Thyroid gland (tissue), 4 donors: ENCODE results near the gene LINC01488.

Experiments
- CTCF ChIP-seq, 6 experiments: fragments of 200-600 bp in 3 of 6; fragments of 450-650 bp in 3 of 6; sonication (generic) in 3 of 6; IDR thresholded peaks; one replicate each; pipeline ENCODE4 v1.5.1; 2016 to 2019; ENCODE audit warnings: antibody characterized with exemption in 6 of 6, mild to moderate bottlenecking in 2 of 6, inconsistent platforms in 1 of 6, moderate library complexity in 1 of 6
- POLR2A ChIP-seq, 2 donors: fragments of 450-650 bp; IDR thresholded peaks; one replicate each; pipeline ENCODE4 v1.6.1; 2017; ENCODE audit warnings: antibody characterized with exemption in 2 of 2, mild to moderate bottlenecking in 2 of 2, moderate library complexity in 1 of 2

- TF ChIP-seq CTCF (IDR thresholded peaks at IDR 0.05) = no peak
- no peak for TF ChIP-seq POLR2A (IDR thresholded peaks at IDR 0.05)
Observed at GRCh38 chr11:69452206-69452987, 29.1 kb upstream of the LINC01488 start.
